H9 (cell line): ENCODE measurements around the gene TRMU. TPM values are rescaled to one million over a fixed set of nuclear protein-coding genes. Genes with fewer than 3 reads are reported as not detected.

Experiments used
- DNase-seq: peaks from one replicate; pipeline ENCODE4 v3.0.0-alpha.2; 2017
- H2AFZ ChIP-seq: one replicate; pipeline ENCODE4 v1.6.1; 2013; ENCODE audit warnings: mild to moderate bottlenecking, low read length, control low read depth, moderate library complexity
- H2AK5ac ChIP-seq: 2 replicates; pipeline ENCODE4 v1.6.1; 2013; ENCODE audit warnings: low read length, control low read depth, mixed read lengths; ENCODE audit not compliant: insufficient read length
- H2BK120ac ChIP-seq: one replicate; pipeline ENCODE4 v1.6.1; 2013; ENCODE audit warnings: low read depth, mild to moderate bottlenecking, low read length, control low read depth, inconsistent platforms; ENCODE audit not compliant: poor library complexity, severe bottlenecking
- H2BK12ac ChIP-seq: 2 replicates; pipeline ENCODE4 v1.6.1; 2013; ENCODE audit warnings: low read length, control low read depth, mixed read lengths, low read depth; ENCODE audit not compliant: insufficient read length
- H2BK15ac ChIP-seq: 2 replicates; pipeline ENCODE4 v1.6.1; 2013; ENCODE audit warnings: low read depth, low read length, control low read depth
- H2BK20ac ChIP-seq: one replicate; pipeline ENCODE4 v1.6.1; 2013; ENCODE audit warnings: low read depth, mild to moderate bottlenecking, low read length, control low read depth, inconsistent platforms; ENCODE audit not compliant: poor library complexity, severe bottlenecking
- H2BK5ac ChIP-seq: 2 replicates; pipeline ENCODE4 v1.6.1; 2013; ENCODE audit warnings: low read length, control low read depth, mixed read lengths; ENCODE audit not compliant: insufficient read length
- H3K14ac ChIP-seq: 2 replicates; pipeline ENCODE4 v1.6.1; 2013; ENCODE audit warnings: low read length, control low read depth; ENCODE audit not compliant: insufficient read depth
- H3K18ac ChIP-seq: 2 replicates; pipeline ENCODE4 v1.6.1; 2013; ENCODE audit warnings: low read depth, mild to moderate bottlenecking, mixed read lengths, low read length, control low read depth; ENCODE audit not compliant: insufficient read length
- H3K23ac ChIP-seq: 2 replicates; pipeline ENCODE4 v1.6.1; 2013; ENCODE audit warnings: low read length, control low read depth, mixed read lengths, low read depth; ENCODE audit not compliant: insufficient read length
- H3K23me2 ChIP-seq: 2 replicates; pipeline ENCODE4 v1.6.1; 2013; ENCODE audit warnings: low read depth, mild to moderate bottlenecking, mixed read lengths, low read length, control low read depth; ENCODE audit not compliant: insufficient read length, poor library complexity, severe bottlenecking
- H3K27ac ChIP-seq: 2 replicates; pipeline ENCODE4 v1.5.1; 2013; ENCODE audit warnings: low read length, control low read depth, mixed read lengths, low read depth; ENCODE audit not compliant: insufficient read length
- H3K27me3 ChIP-seq: 2 replicates; pipeline ENCODE4 v1.6.1; 2013; ENCODE audit warnings: low read length, control low read depth, inconsistent platforms; ENCODE audit not compliant: insufficient read depth
- H3K4ac ChIP-seq: 2 replicates; pipeline ENCODE4 v1.6.1; 2013; ENCODE audit warnings: low read depth, mild to moderate bottlenecking, control low read depth, inconsistent platforms, low read length, moderate library complexity
- H3K4me1 ChIP-seq: 2 replicates; pipeline ENCODE4 v1.6.1; 2013; ENCODE audit warnings: low read length, control low read depth, inconsistent platforms; ENCODE audit not compliant: insufficient read depth
- H3K4me2 ChIP-seq: 2 replicates; pipeline ENCODE4 v1.6.1; 2013; ENCODE audit warnings: low read length, control low read depth, mixed read lengths; ENCODE audit not compliant: insufficient read length, insufficient read depth
- H3K56ac ChIP-seq: 2 replicates; pipeline ENCODE4 v1.6.1; 2013; ENCODE audit warnings: low read depth, mild to moderate bottlenecking, mixed read lengths, low read length, control low read depth; ENCODE audit not compliant: insufficient read length
- H3K79me1 ChIP-seq: 2 replicates; pipeline ENCODE4 v1.6.1; 2013; ENCODE audit warnings: low read depth, mild to moderate bottlenecking, moderate library complexity, low read length, control low read depth, inconsistent platforms; ENCODE audit not compliant: insufficient read depth, poor library complexity, severe bottlenecking
- H3K79me2 ChIP-seq: 2 replicates; pipeline ENCODE4 v1.6.1; 2013; ENCODE audit warnings: low read length, control low read depth, inconsistent platforms; ENCODE audit not compliant: insufficient read depth
- H3K9ac ChIP-seq: 2 replicates; pipeline ENCODE4 v1.6.1; 2013; ENCODE audit warnings: low read length, control low read depth, mixed read lengths; ENCODE audit not compliant: insufficient read length; ENCODE audit errors: extremely low read depth
- H3K9me3 ChIP-seq: one replicate; pipeline ENCODE4 v1.6.1; 2013; ENCODE audit warnings: low read depth, low read length, inconsistent platforms; ENCODE audit not compliant: control insufficient read depth
- H3T11ph ChIP-seq: one replicate; pipeline ENCODE4 v1.6.1; 2013; ENCODE audit warnings: mild to moderate bottlenecking, low read length, control low read depth, inconsistent platforms
- H4K20me1 ChIP-seq: one replicate; pipeline ENCODE4 v1.6.1; 2013; ENCODE audit not compliant: control insufficient read depth, insufficient read length, insufficient read depth
- H4K5ac ChIP-seq: 2 replicates; pipeline ENCODE4 v1.6.1; 2013; ENCODE audit warnings: low read depth, mild to moderate bottlenecking, mixed read lengths, low read length, control low read depth; ENCODE audit not compliant: insufficient read length
- H4K8ac ChIP-seq: replicated peaks from 2 replicates; pipeline ENCODE4 v1.6.1; 2013; ENCODE audit warnings: low read length, control low read depth, mixed read lengths, low read depth; ENCODE audit not compliant: insufficient read length
- H4K91ac ChIP-seq: 2 replicates; pipeline ENCODE4 v1.6.1; 2013; ENCODE audit warnings: low read depth, mild to moderate bottlenecking, moderate library complexity, mixed read lengths, low read length, control low read depth; ENCODE audit not compliant: insufficient read length
- H3K27ac Mint-ChIP-seq, 3 experiments: 2 replicates in 2 of 3; 3 replicates in 1 of 3; pipeline ENCODE4 v1.8.0; 2020 to 2021; ENCODE audit warnings: mixed read lengths in 3 of 3, mild to moderate bottlenecking in 1 of 3, moderate library complexity in 1 of 3
- H3K27me3 Mint-ChIP-seq: 2 replicates; pipeline ENCODE4 v1.8.0; 2021; ENCODE audit warnings: low read depth, mild to moderate bottlenecking, moderate library complexity, mixed read lengths
- H3K36me3 Mint-ChIP-seq, 3 experiments: 2 replicates in 2 of 3; 3 replicates in 1 of 3; pipeline ENCODE4 v1.8.0; 2020 to 2021; ENCODE audit warnings: low read depth in 3 of 3, mixed read lengths in 3 of 3; ENCODE audit not compliant: insufficient read depth in 1 of 3
- H3K4me1 Mint-ChIP-seq, 2 experiments: 2 replicates each; pipeline ENCODE4 v1.8.0; 2020; ENCODE audit warnings: mixed read lengths in 2 of 2
- H3K4me3 Mint-ChIP-seq, 2 experiments: 2 replicates in 1 of 2; 3 replicates in 1 of 2; pipeline ENCODE4 v1.8.0; 2020 to 2021; ENCODE audit warnings: mild to moderate bottlenecking in 2 of 2, mixed read lengths in 2 of 2, moderate library complexity in 1 of 2
- H3K9me3 Mint-ChIP-seq, 2 experiments: 2 replicates in 1 of 2; 3 replicates in 1 of 2; pipeline ENCODE4 v1.8.0; 2020; ENCODE audit warnings: mild to moderate bottlenecking in 2 of 2, mixed read lengths in 2 of 2, moderate library complexity in 1 of 2
- WGBS: extraction: QIAGEN DNeasy Blood & Tissue Kit; methylation state at CpG from one replicate; pipeline ENCODE4 v1.1.7; 2013; ENCODE audit warnings: missing lambda C conversion rate, low lambda C conversion rate, mixed read lengths; ENCODE audit not compliant: insufficient read length; ENCODE audit errors: extremely low coverage; 5-methylcytosine and 5-hydroxymethylcytosine counted together
- total RNA-seq: library from RNA; stranded (reverse); gene quantifications from 2 replicates; pipeline ENCODE4 v1.2.1, GENCODE V29; 2021
- TF ChIP-seq, protein P1 (sequence below): fragments of 200-600 bp; sonication (generic); conservative IDR thresholded peaks from 3 replicates; pipeline ENCODE4 v1.8.0; 2021; ENCODE audit warnings: antibody characterized with exemption, mild to moderate bottlenecking

Gene TRMU
- total RNA-seq, 1 experiment from 2014 or later = 86.3 TPM

DNA sequence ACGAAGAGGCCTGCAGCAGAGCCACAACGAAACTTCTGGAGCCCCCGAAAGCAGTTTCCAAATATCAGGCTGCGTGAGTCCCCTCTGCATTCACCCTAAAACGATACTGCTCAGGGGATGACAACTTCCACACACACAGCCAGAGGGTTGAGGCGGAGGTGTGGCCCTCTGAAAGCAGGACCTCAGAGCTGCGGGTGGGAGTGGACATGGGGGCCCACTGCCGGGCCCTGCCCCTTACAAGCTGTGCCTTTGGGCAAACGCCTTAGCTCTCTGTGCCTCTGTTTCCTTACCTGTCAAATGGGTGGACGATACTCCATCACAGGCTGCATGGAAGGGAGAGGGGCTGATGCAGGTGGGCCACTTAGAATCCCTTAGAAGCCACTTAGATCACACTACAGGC is 53.1 kb downstream of the TRMU start:
- H4K8ac ChIP-seq = no peak overlapping the region
- no peak overlapping the region for H3T11ph ChIP-seq
- no peaks in the 10 kb centered on the region for H4K20me1 ChIP-seq
- no peak overlapping the region for H3K4ac ChIP-seq
- H2BK15ac ChIP-seq = no peak overlapping the region
- no peak overlapping the region for H2AFZ ChIP-seq
- H3K27ac ChIP-seq = no peak overlapping the region
- TF ChIP-seq, protein P1, sequence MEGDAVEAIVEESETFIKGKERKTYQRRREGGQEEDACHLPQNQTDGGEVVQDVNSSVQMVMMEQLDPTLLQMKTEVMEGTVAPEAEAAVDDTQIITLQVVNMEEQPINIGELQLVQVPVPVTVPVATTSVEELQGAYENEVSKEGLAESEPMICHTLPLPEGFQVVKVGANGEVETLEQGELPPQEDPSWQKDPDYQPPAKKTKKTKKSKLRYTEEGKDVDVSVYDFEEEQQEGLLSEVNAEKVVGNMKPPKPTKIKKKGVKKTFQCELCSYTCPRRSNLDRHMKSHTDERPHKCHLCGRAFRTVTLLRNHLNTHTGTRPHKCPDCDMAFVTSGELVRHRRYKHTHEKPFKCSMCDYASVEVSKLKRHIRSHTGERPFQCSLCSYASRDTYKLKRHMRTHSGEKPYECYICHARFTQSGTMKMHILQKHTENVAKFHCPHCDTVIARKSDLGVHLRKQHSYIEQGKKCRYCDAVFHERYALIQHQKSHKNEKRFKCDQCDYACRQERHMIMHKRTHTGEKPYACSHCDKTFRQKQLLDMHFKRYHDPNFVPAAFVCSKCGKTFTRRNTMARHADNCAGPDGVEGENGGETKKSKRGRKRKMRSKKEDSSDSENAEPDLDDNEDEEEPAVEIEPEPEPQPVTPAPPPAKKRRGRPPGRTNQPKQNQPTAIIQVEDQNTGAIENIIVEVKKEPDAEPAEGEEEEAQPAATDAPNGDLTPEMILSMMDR = no peak
- no peak overlapping the region for H3K9ac ChIP-seq
- no peak overlapping the region for H2BK5ac ChIP-seq
- H3K56ac ChIP-seq = no peak overlapping the region
- H2BK20ac ChIP-seq = no peak overlapping the region
- no peak overlapping the region for H4K91ac ChIP-seq
- no peak overlapping the region for H2BK12ac ChIP-seq
- no peak overlapping the region for H3K4me2 ChIP-seq
- Mint-ChIP-seq H3K4me1 (peaks cover 2 to 6% of the 10 kb centered on the region in 2 experiments; a peak in 3 of 4 replicates), H3K4me3 (no peak overlapping the region), H3K27me3 (no peaks in the 10 kb centered on the region), H3K27ac (no peak overlapping the region), H3K9me3 (no peaks in the 10 kb centered on the region), H3K36me3 (peaks cover 0 to 13% (median 10%) of the 10 kb centered on the region in 3 experiments; a peak in 3 of 7 replicates)
- no peak overlapping the region for H4K5ac ChIP-seq
- no peaks in the 10 kb centered on the region for H3K9me3 ChIP-seq
- WGBS = no CpG with 5 or more reads among the region's 10 CpGs
- H2BK120ac ChIP-seq = no peak overlapping the region
- no peak overlapping the region for H3K18ac ChIP-seq
- no peak overlapping the region for H2AK5ac ChIP-seq
- H3K79me1 ChIP-seq = no peaks in the 10 kb centered on the region
- no peaks in the 10 kb centered on the region for H3K4me1 ChIP-seq
- H3K14ac ChIP-seq = no peak overlapping the region
- no peak for DNase-seq
- no peaks in the 10 kb centered on the region for H3K27me3 ChIP-seq
- no peaks in the 10 kb centered on the region for H3K23me2 ChIP-seq
- H3K23ac ChIP-seq = no peak overlapping the region
- no peaks in the 10 kb centered on the region for H3K79me2 ChIP-seq
